Stimulated activated naive B cell treated with anti-CD40 and anti-IgM and Interleukin-4, amounts not matched to agents 10 μg/mL and 1 μg/mL and 100 μg/mL, for 72 hours (primary cell): ENCODE measurements around the gene CDH13.
A peak's percentile ranks its signal among the peaks of the same experiment; 100 is the strongest.

ENCODE experiments used
- ATAC-seq, 2 donors: fragments of 150-1000 bp; cut with Tn5 transposase; replicated peaks; 2 replicates each; pipeline ENCODE4 v1.10.0; 2021; ENCODE audit warnings: moderate library complexity in 1 of 2
- DNase-seq: peaks from one replicate; pipeline ENCODE4 v3.0.0; 2021
- H3K27ac Mint-ChIP-seq: one replicate; pipeline ENCODE4 v1.8.0; 2022; ENCODE audit warnings: mild to moderate bottlenecking, mixed read lengths
- H3K27me3 Mint-ChIP-seq, 2 donors: one replicate each; pipeline ENCODE4 v1.8.0; 2022; ENCODE audit warnings: mixed read lengths in 2 of 2
- H3K36me3 Mint-ChIP-seq, 2 donors: one replicate each; pipeline ENCODE4 v1.8.0; 2022; ENCODE audit warnings: mixed read lengths in 2 of 2, mild to moderate bottlenecking in 1 of 2
- H3K4me1 Mint-ChIP-seq, 2 donors: one replicate each; pipeline ENCODE4 v1.8.0; 2022; ENCODE audit warnings: mixed read lengths in 2 of 2, mild to moderate bottlenecking in 1 of 2
- H3K4me3 Mint-ChIP-seq, 2 donors: one replicate each; pipeline ENCODE4 v1.8.0; 2022; ENCODE audit warnings: mild to moderate bottlenecking in 2 of 2, mixed read lengths in 2 of 2, moderate library complexity in 1 of 2
- H3K9me3 Mint-ChIP-seq, 2 donors: one replicate each; pipeline ENCODE4 v1.8.0; 2022; ENCODE audit warnings: mixed read lengths in 2 of 2, mild to moderate bottlenecking in 1 of 2

CDH13 gene

DNA sequence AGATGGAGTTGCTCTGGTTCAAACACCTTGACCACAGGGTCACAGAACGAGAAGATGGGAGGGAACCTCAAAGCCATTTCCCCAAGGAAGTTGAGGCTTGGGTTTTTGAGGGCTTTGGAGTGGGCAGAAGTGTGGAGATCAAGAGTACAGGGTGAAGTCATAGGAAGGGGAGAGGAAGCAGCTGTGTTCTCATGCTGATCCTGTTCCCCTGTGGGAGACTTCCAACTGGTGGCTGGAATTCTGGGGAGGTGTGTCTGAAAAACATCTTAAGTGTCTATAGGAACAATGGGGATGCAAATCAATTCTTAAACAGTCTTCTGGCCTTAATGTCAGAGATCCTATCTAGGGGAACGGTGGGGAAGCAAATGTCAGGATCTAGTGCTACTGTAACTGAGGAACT lies 1142.2 kb downstream of the CDH13 start:
- no peak for DNase-seq
- H3K9me3 Mint-ChIP-seq = peaks cover 0 to 1% of the 10 kb centered on the region in 2 donors
- H3K27me3 Mint-ChIP-seq = peaks cover 0 to 3% of the 10 kb centered on the region in 2 donors
- ATAC-seq = peak; percentile 6 to 8
- peak overlapping the region; percentile 60 for H3K27ac Mint-ChIP-seq
- H3K4me3 Mint-ChIP-seq = no peak overlapping the region
- H3K36me3 Mint-ChIP-seq = no peaks in the 10 kb centered on the region
- H3K4me1 Mint-ChIP-seq = peaks cover 15 to 18% of the 10 kb centered on the region in 2 donors

DNA sequence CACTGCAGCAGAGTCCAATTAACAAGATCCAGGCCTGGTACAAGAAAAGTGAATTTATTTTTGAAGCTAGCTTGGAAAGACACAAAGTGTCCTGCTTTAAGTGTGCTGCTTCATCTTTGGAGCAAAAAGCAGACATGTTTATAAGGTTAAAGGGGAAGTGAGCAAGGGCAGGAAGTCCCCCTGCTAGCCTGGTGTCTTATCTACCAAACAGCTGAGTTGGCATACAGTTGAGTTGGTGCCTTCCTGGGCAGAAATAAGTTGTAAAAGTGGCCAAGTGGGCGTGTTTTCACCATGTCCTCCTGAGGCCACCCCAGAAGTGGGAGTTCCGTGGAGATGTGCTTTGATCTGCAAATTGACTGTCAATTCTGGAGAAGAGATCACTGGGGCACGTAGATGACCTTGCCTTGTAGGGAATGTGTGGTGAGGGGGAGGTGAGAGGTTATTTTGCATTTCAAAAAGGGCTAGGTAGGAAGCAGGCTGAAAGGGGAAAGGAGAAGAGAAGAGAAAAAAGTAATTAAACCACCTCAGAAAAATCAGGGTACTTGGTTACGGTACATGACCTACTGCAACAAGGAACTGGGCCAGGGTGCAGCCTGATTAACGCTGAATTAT lies 1142.7 kb downstream of the CDH13 start:
- Mint-ChIP-seq H3K27ac (peak overlapping the region; percentile 60), H3K9me3 (peaks cover 0 to 1% of the 10 kb centered on the region in 2 donors), H3K36me3 (no peaks in the 10 kb centered on the region), H3K27me3 (peaks cover 1 to 3% of the 10 kb centered on the region in 2 donors), H3K4me3 (peak overlapping the region; percentile 54 to 58), H3K4me1 (peaks cover 15 to 18% of the 10 kb centered on the region in 2 donors)
- ATAC-seq (peak; percentile 94), DNase-seq (peak; percentile 46)

DNA sequence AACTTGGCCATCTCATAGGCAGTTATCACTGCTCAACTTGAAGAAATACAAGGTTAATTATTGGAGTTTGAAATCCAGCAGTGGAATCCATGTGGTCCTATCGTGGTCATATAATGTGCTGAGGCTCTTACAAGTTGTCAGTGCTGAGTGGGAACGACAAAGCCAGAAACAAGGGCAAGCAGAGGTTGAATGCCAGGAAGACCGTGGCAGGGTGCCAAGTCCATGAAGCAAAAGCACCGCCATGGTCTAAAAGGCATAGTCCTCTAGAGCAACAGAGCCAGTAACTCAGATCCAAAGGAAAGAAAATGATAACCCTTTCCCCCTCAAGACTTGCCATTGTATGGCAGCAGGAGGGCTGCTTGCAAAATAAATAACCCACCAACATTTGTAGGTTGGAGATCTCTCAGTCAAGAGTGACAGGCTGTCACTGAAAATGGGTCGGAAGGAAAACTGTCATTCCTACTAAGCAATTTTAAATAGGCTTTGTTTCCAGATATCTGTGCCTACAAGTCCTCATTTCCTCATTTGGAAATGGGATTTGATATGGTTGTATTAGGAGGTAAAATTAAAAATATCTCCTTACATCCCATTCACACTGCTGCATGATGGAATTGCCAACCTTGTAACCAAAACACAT lies 1144.7 kb downstream of the CDH13 start:
- Mint-ChIP-seq H3K27me3 (peaks cover 8 to 19% of the 10 kb centered on the region in 2 donors), H3K4me3 (no peak overlapping the region), H3K9me3 (peaks cover 0 to 1% of the 10 kb centered on the region in 2 donors), H3K4me1 (peaks cover 15 to 18% of the 10 kb centered on the region in 2 donors), H3K36me3 (no peaks in the 10 kb centered on the region), H3K27ac (no peak overlapping the region)
- DNase-seq (no peak), ATAC-seq (no peak)

DNA sequence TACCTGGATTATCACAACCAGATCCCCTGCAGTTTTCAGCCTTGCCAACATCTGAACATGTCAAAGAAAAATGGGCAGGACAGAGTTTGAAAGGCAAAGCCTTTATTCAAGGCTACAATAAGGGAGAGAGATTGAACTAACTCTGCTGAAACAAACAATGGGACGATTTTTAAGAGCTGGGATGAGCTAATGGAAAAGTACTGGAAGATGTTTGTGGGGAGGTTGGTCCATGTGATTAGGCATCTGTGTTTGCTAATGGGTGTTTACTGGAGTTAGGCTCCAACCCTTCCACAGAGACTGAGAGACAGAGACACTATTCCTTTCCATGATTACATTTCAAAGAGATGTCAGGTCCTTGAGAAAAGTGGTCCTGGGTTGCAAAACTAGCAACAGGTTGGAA lies 1146.0 kb downstream of the CDH13 start:
- Mint-ChIP-seq H3K27me3 (peaks cover 16 to 28% of the 10 kb centered on the region in 2 donors), H3K4me1 (peaks cover 15 to 18% of the 10 kb centered on the region in 2 donors), H3K27ac (no peak overlapping the region), H3K9me3 (no peaks in the 10 kb centered on the region), H3K4me3 (no peak overlapping the region), H3K36me3 (no peaks in the 10 kb centered on the region)
- ATAC-seq (no peak), DNase-seq (no peak)

DNA sequence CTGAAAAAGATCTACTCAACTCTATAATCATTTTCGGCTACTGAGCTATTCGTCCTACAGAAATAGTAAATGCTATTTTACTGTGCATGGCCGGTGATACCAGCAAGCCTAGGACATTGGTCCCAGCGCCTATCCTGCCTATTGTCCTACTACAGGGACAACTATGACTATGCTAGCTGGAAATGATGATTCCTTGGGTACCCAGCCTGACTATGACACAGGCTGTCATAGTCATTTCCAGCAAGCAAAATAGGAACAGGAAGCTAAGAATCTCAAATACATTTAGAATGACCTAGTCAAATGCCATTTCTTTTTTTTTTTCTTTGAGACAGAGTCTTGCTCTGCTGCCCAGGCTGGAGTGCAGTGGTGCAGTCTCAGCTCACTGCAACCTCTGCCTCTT lies 1147.3 kb downstream of the CDH13 start:
- ATAC-seq = peak; percentile 41 to 44
- no peaks in the 10 kb centered on the region for H3K36me3 Mint-ChIP-seq
- H3K4me3 Mint-ChIP-seq = no peak overlapping the region
- peaks cover 12 to 13% of the 10 kb centered on the region in 2 donors for H3K4me1 Mint-ChIP-seq
- no peak for DNase-seq
- H3K27ac Mint-ChIP-seq = no peak overlapping the region
- no peaks in the 10 kb centered on the region for H3K9me3 Mint-ChIP-seq
- H3K27me3 Mint-ChIP-seq = peaks cover 16 to 28% of the 10 kb centered on the region in 2 donors

DNA sequence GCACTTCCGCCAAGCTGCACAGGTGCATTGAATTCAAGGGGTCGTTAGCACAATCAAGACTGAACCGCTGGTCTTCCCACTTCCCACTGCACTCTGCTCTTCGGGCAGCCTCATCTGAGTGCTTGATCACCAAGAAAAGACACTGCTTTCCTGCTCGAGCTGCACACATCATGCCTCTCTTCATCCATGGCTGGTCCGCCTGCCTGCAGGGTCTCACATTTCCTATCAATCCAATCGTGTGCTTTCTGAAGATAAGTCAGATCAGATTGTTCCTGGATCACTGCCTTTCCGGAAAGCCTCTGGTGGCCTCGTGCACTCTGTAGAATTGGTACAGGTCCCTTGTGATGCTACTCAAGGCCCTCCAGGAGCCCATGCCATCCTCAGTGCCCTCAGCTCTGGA lies 1150.2 kb downstream of the CDH13 start:
- Mint-ChIP-seq H3K9me3 (no peaks in the 10 kb centered on the region), H3K4me3 (no peak overlapping the region), H3K27me3 (peaks cover 16 to 29% of the 10 kb centered on the region in 2 donors), H3K27ac (no peak overlapping the region), H3K36me3 (no peaks in the 10 kb centered on the region), H3K4me1 (peaks cover 9 to 15% of the 10 kb centered on the region in 2 donors)
- DNase-seq (no peak), ATAC-seq (no peak)

DNA sequence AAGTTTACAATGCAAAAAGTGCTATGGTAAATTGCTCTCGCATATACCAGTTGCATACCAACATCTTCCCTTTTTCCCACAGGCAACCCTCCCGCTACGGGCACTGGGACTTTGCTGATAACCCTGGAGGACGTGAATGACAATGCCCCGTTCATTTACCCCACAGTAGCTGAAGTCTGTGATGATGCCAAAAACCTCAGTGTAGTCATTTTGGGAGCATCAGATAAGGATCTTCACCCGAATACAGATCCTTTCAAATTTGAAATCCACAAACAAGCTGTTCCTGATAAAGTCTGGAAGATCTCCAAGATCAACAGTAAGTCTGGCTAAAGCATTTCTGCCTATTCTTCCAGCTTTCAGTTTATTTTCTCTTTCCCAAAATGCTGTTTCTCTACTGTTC lies 1153.1 kb downstream of the CDH13 start:
- Mint-ChIP-seq H3K36me3 (no peaks in the 10 kb centered on the region), H3K27me3 (peaks cover 21 to 29% of the 10 kb centered on the region in 2 donors), H3K27ac (no peak overlapping the region), H3K4me3 (no peak overlapping the region), H3K4me1 (peaks cover 6 to 15% of the 10 kb centered on the region in 2 donors), H3K9me3 (no peaks in the 10 kb centered on the region)
- ATAC-seq = no peak
- DNase-seq = no peak

DNA sequence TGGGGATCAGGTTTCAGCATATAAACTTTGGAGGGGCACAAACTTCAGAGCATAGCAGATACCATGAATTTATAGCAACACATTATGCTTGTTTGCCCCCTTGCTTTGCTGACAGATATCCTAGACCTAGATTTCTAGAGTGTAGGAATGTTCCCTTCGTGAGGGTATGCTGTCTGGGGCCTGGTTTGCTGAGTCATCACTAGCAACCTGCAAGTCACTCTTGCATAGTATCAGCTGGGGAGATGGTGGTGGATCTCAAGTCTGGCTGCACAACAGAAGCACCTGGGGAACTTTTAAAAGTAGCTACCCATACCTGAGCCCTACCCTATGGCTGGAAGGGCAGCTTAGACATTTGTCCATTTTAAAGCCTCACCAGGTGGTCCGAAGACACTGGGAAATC lies 1158.7 kb downstream of the CDH13 start:
- H3K27ac Mint-ChIP-seq = no peak overlapping the region
- DNase-seq (no peak), ATAC-seq (no peak)
- H3K27me3 Mint-ChIP-seq = peaks cover 15 to 22% of the 10 kb centered on the region in 2 donors
- H3K36me3 Mint-ChIP-seq = no peaks in the 10 kb centered on the region
- no peak overlapping the region for H3K4me3 Mint-ChIP-seq
- peaks cover 5 to 9% of the 10 kb centered on the region in 2 donors for H3K4me1 Mint-ChIP-seq
- H3K9me3 Mint-ChIP-seq = peaks cover 0 to 4% of the 10 kb centered on the region in 2 donors

DNA sequence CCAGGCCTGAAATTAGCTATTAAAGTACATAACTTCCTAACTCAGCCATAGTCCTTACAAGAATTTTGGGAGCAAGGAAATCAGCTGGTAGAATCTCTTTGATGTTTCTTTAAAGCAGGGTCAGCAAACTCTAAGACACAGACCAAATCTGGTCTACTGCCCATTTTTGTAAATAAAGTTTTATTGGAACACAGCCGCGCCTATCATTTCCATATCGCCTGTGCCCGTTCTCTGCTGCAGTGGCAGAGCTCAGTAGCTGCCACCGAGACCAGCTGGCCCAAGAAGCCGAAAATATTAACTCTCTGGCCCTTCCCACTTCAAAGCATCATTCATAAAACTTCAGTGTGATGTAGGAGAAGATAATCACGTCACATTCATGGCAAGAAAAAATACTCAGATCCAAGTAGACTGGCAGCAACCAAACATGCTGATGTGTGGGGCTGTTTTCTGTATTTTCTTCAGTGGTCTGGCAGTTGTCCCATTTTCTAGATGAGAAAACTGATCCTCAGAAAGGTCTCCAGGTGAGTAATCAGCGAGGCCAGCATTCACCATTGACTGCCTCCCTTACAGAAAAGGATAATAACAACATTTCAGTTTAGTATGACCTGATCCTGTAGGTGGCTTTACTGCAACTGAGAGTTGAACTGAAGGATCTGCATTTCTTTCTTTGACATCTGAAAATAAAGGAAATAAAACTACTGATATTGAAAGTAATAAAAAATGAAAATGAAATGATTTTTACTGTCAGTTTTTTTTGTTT lies 1163.1 kb downstream of the CDH13 start:
- H3K36me3 Mint-ChIP-seq = peaks cover 0 to under 1% of the 10 kb centered on the region in 2 donors
- no peak overlapping the region for H3K27ac Mint-ChIP-seq
- peaks cover 3 to 7% of the 10 kb centered on the region in 2 donors for H3K4me1 Mint-ChIP-seq
- peaks cover 10 to 14% of the 10 kb centered on the region in 2 donors for H3K27me3 Mint-ChIP-seq
- ATAC-seq (no peak), DNase-seq (no peak)
- no peak overlapping the region for H3K4me3 Mint-ChIP-seq
- peaks cover 0 to 4% of the 10 kb centered on the region in 2 donors for H3K9me3 Mint-ChIP-seq

DNA sequence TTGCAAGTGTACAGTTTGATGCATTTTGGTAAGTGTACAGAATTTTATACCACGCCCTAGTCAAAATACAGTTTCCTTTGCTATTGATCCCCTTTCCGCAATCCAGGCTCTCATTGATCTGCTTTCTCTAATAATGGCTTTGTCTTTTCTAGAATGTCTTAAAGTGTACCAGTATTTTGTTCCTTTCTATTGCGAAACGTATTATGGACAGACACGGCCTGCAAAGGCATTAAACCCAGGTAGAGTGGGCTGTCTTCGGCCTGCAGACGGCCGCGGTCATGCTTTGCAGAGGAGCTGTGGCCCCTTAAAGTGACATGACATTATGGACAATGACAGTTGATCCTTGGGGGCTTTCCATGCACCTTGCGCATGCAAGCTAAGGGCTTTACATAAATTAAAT lies 1165.1 kb downstream of the CDH13 start:
- no peak overlapping the region for H3K4me3 Mint-ChIP-seq
- peaks cover 3 to 7% of the 10 kb centered on the region in 2 donors for H3K4me1 Mint-ChIP-seq
- H3K27me3 Mint-ChIP-seq = peaks cover 0 to 5% of the 10 kb centered on the region in 2 donors
- H3K36me3 Mint-ChIP-seq = peaks cover 0 to 6% of the 10 kb centered on the region in 2 donors
- H3K27ac Mint-ChIP-seq = no peak overlapping the region
- no peak for DNase-seq
- H3K9me3 Mint-ChIP-seq = peaks cover 0 to under 1% of the 10 kb centered on the region in 2 donors
- no peak for ATAC-seq

DNA sequence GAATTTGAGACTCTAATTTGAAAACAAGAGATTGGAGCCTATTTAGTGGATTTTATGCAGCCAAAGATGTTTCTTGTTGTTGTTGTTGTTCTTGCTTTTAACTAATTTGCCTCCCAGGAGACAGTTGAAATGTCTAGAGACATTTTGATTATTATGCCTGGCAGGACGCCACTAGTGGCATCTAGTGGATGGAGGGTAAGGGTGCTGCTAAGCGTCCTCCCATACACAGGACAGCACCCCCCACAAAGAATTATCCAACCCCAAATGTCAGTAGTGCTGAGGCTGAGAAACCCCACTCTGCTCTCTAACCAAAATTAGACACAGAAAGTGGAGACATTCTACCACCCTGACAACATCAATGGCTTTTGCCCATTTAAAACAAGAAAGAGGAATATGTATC lies 1165.6 kb downstream of the CDH13 start:
- H3K9me3 Mint-ChIP-seq = no peaks in the 10 kb centered on the region
- peaks cover 0 to 6% of the 10 kb centered on the region in 2 donors for H3K36me3 Mint-ChIP-seq
- H3K27ac Mint-ChIP-seq = no peak overlapping the region
- ATAC-seq (peak; percentile 48 to 61), DNase-seq (no peak)
- H3K27me3 Mint-ChIP-seq = peaks cover 0 to under 1% of the 10 kb centered on the region in 2 donors
- H3K4me1 Mint-ChIP-seq = peaks cover 3 to 7% of the 10 kb centered on the region in 2 donors
- no peak overlapping the region for H3K4me3 Mint-ChIP-seq

DNA sequence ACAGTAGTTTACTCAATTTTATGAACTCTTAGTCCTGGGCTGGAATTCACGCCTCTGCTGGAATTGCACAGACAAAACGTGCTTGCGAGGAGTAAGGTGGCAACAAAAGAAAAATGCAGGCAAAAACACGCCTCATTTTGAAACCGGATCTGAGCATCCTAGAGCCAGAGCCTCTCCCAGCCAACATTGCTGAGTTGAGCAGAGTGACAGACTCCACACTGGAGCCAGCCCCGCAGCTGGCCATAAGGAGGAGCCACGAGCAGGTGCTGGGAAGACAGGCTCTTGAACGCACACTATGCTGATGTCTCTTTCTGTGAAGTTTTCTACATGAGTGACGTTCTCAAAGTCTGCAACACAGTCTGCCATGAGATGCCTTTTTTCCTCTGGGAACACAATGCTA lies 1166.4 kb downstream of the CDH13 start:
- Mint-ChIP-seq H3K4me1 (peaks cover 3 to 7% of the 10 kb centered on the region in 2 donors), H3K27ac (no peak overlapping the region), H3K36me3 (peaks cover 0 to 6% of the 10 kb centered on the region in 2 donors), H3K4me3 (no peak overlapping the region), H3K9me3 (no peaks in the 10 kb centered on the region), H3K27me3 (no peaks in the 10 kb centered on the region)
- DNase-seq (no peak), ATAC-seq (no peak)

DNA sequence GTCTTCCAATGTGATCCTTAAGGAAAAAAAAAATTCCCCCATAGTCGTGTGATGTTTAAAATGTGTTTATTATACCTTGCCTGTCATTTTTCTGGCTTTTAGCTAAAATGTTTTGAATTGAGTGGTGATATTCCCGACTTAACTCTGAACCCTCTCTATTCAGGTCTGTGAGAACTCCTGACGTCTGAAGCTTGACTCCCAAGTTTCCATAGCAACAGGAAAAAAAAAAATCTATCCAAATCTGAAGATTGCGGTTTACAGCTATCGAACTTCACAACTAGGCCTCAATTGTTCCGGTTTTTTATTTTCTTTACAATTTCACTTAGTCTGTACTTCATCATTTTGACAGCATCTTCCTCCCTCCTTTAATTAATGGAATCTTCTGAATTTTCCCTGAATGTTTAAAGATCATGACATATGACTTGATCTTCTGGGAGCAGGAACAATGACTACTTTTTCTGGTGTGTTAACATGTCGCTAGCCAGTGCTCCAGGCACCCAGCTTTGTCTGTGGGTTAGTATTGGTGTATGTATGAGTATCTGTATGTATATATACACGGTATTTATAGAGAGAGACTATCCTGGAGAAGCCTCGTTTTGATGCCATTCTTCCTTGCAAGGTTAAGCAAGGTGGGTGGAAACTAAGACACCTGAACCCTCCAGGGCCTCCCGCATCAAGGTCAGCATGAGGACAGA lies 1168.2 kb downstream of the CDH13 start:
- ATAC-seq = no peak
- Mint-ChIP-seq H3K27me3 (no peaks in the 10 kb centered on the region), H3K27ac (no peak overlapping the region), H3K36me3 (peaks cover 2 to 6% of the 10 kb centered on the region in 2 donors), H3K4me1 (peaks cover 3 to 7% of the 10 kb centered on the region in 2 donors), H3K4me3 (no peak overlapping the region), H3K9me3 (no peaks in the 10 kb centered on the region)
- no peak for DNase-seq

DNA sequence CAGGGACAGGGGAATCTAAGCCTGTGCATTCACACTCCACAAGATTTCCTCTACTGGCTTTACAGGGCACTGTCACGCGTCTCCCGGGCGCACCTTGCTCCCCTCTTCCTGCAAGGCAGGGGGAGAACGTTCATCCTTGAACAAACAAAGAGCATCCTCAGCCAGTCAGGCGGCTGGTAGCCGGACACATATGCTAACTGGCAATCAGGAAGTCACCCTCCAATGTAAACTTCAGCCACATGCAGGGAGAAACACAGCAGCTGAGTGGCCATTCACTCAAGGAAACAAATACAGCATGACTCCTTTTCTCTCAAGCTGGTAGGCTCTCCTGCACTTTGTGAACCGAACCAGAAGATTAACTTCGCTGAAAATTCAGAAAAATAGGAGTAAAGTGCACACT lies 1170.2 kb downstream of the CDH13 start:
- no peaks in the 10 kb centered on the region for H3K27me3 Mint-ChIP-seq
- H3K4me3 Mint-ChIP-seq = no peak overlapping the region
- ATAC-seq = no peak

More for the DNA sequence above, 1170.2 kb downstream of the CDH13 start:
- Mint-ChIP-seq H3K27ac (no peak overlapping the region), H3K4me1 (peaks cover 3 to 7% of the 10 kb centered on the region in 2 donors), H3K9me3 (no peaks in the 10 kb centered on the region), H3K36me3 (peaks cover 4 to 6% of the 10 kb centered on the region in 2 donors)
- DNase-seq = no peak
